Spleen (tissue), 11 donors: ENCODE measurements around the gene ELL3. TPM values are rescaled to one million over a fixed set of nuclear protein-coding genes. Genes with fewer than 3 reads are reported as not detected.
A peak's percentile ranks its signal among the peaks of the same experiment; 100 is the strongest.

Source experiments
- DNase-seq: peaks from one replicate; pipeline ENCODE4 v3.0.0-alpha.2; 2020
- H3K27ac ChIP-seq, 8 donors: fragments of 200-600 bp; sonication (generic) in 7 of 8; 1 replicate in 4 of 8; 2 replicates in 4 of 8; pipeline versions ENCODE4 v1.5.0 to v1.8.0; 2016 to 2021; ENCODE audit warnings: inconsistent platforms in 4 of 8, mild to moderate bottlenecking in 4 of 8, moderate library complexity in 1 of 8
- H3K27me3 ChIP-seq, 7 donors: fragments of 200-600 bp; sonication (generic) in 6 of 7; replicated peaks in 1 of 7; 1 replicate in 4 of 7; 2 replicates in 3 of 7; pipeline versions ENCODE4 v1.5.0 to v1.8.0; 2016 to 2021; ENCODE audit warnings: inconsistent platforms in 3 of 7, mild to moderate bottlenecking in 1 of 7
- H3K36me3 ChIP-seq, 6 donors: fragments of 200-600 bp; sonication (generic) in 5 of 6; 1 replicate in 4 of 6; 2 replicates in 2 of 6; pipeline versions ENCODE4 v1.5.0 to v1.8.0; 2016 to 2021; ENCODE audit warnings: inconsistent platforms in 2 of 6
- H3K4me1 ChIP-seq, 6 donors: fragments of 200-600 bp; sonication (generic) in 5 of 6; 1 replicate in 3 of 6; 2 replicates in 3 of 6; pipeline versions ENCODE4 v1.5.0 to v1.8.0; 2016 to 2021; ENCODE audit warnings: inconsistent platforms in 3 of 6
- H3K4me3 ChIP-seq, 8 donors: fragments of 200-600 bp; sonication (generic) in 7 of 8; 1 replicate in 4 of 8; 2 replicates in 4 of 8; pipeline versions ENCODE4 v1.5.0 to v1.8.0; 2016 to 2021; ENCODE audit warnings: inconsistent platforms in 4 of 8, mild to moderate bottlenecking in 4 of 8, moderate library complexity in 2 of 8
- H3K9me3 ChIP-seq, 8 donors: fragments of 200-600 bp; sonication (generic) in 7 of 8; 1 replicate in 4 of 8; 2 replicates in 4 of 8; pipeline versions ENCODE4 v1.5.0 to v1.8.0; 2016 to 2021; ENCODE audit warnings: inconsistent platforms in 4 of 8
- POLR2A ChIP-seq, 3 donors: fragments of 450-650 bp; IDR thresholded peaks; one replicate each; pipeline ENCODE4 v1.5.1; 2017; ENCODE audit warnings: antibody characterized with exemption in 3 of 3, mild to moderate bottlenecking in 1 of 3
- POLR2AphosphoS5 ChIP-seq, 3 donors: sonication (generic); formaldehyde crosslinking; IDR thresholded peaks; one replicate each; pipeline ENCODE4 v1.5.1; 2017; ENCODE audit warnings: antibody characterized with exemption in 3 of 3
- WGBS, 5 donors: extraction: QIAGEN DNeasy Blood & Tissue Kit in 3 of 5; methylation state at CpG; one replicate each; pipeline versions ENCODE4 v1.1.5 to v1.1.7; 2013 to 2018; 5-methylcytosine and 5-hydroxymethylcytosine counted together
- intact Hi-C: fragments of 100-400 bp; cut with DNase I; formaldehyde crosslinking; loops from one replicate; pipeline ENCODE4 v1.15.0; 2023; ENCODE audit warnings: low total_unique reads
- polyA plus RNA-seq, 3 donors: library from polyadenylated mRNA; stranded (reverse); fragments of 200-250 nt; gene quantifications; one replicate each; pipeline ENCODE4 v1.2.1, GENCODE V29; 2013
- total RNA-seq, 7 donors: library from RNA; depleted of rRNA in 3 of 7; stranded (reverse); fragments of >200 nt in 3 of 7; fragmentation: NEBNext Ultra II Directional in 4 of 7; extraction: Animal tissue kit (Norgen Biotek cat#: 25700) in 4 of 7; gene quantifications; one replicate each; pipeline versions ENCODE4 v1.1.0 to v1.2.1, GENCODE V29; 2016 to 2021
- TF ChIP-seq, protein P1 (sequence below), 11 experiments: fragments of 200-600 bp in 7 of 11; fragments of 450-650 bp in 4 of 11; sonication (generic) in 4 of 11; IDR thresholded peaks in 8 of 11; conservative IDR thresholded peaks in 3 of 11; 1 replicate in 7 of 11; 2 replicates in 4 of 11; pipeline versions ENCODE4 v1.4.0 to v1.8.0; 2016 to 2021; ENCODE audit warnings: antibody characterized with exemption in 11 of 11, inconsistent platforms in 4 of 11, mild to moderate bottlenecking in 1 of 11
- donor health status: healthy with polysubstance abuse.
- donor health status: DM: no; HTN: no; CAD: no; lungs with moderate emphysema.
- donor health status: DM: no; HTN: no; CAD: no.
- donor health status: Bipolar disorder and iron deficiency.
- donor health status: healthy.
- donor health status: DM: no; HTN: no; CAD: no.
- donor health status: DM: yes; HTN: yes; CAD: no.

The ELL3 gene
- total and polyA plus RNA-seq, 10 donors: 1.7 to 44.4 (median 4.1) TPM

DNA sequence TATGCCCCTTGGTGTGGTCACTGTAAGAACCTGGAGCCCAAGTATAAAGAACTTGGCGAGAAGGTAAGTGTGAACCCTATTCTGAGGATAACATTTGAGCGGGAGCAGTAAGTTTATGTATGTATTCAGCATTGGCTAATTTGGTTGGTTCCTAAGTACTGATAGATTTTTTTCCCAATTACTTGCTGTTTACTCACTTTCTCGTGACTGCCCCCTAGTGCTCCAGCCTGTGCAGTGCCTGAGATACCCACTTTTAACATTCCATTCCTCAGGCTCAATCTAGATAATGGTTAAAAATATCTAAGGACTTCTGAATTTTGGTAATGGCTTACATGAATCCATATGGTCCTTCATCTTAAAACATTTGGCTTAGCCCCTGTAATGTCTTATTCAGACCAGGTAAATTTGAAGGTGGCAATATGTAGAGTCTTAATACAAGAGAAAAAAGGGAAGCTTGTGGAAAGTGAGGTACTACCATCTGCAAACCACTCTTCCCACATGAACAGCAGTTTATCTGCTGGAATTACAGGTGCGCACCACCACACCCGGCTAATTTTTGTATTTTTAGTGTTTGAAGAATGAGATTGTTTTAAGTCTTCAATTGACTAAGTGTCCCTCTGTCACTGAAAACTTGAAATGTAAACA lies 7.1 kb downstream of the ELL3 start:
- peaks cover 0 to 18% (median 10%) of the 10 kb centered on the region in 6 donors for H3K4me1 ChIP-seq
- no peak for DNase-seq
- H3K9me3 ChIP-seq: no peaks in the 10 kb centered on the region
- H3K27ac ChIP-seq: peak overlapping the region in 1 of 8 donors; percentile 56
- peaks cover 4 to 97% (median 89%) of the 10 kb centered on the region in 6 donors for H3K36me3 ChIP-seq
- intact Hi-C loops: no loop called here
- TF ChIP-seq POLR2A (IDR thresholded peaks at IDR 0.05): no peak
- TF ChIP-seq POLR2AphosphoS5 (IDR thresholded peaks at IDR 0.05): no peak
- TF ChIP-seq, protein P1, sequence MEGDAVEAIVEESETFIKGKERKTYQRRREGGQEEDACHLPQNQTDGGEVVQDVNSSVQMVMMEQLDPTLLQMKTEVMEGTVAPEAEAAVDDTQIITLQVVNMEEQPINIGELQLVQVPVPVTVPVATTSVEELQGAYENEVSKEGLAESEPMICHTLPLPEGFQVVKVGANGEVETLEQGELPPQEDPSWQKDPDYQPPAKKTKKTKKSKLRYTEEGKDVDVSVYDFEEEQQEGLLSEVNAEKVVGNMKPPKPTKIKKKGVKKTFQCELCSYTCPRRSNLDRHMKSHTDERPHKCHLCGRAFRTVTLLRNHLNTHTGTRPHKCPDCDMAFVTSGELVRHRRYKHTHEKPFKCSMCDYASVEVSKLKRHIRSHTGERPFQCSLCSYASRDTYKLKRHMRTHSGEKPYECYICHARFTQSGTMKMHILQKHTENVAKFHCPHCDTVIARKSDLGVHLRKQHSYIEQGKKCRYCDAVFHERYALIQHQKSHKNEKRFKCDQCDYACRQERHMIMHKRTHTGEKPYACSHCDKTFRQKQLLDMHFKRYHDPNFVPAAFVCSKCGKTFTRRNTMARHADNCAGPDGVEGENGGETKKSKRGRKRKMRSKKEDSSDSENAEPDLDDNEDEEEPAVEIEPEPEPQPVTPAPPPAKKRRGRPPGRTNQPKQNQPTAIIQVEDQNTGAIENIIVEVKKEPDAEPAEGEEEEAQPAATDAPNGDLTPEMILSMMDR (IDR thresholded peaks at IDR 0.05 in 8 of 11, conservative IDR thresholded peaks at IDR 0.05 in 3 of 11): peak; percentile 51 to 88 (median 77)
- 59 to 65% (median 62%) methylated on average over 5 of the region's 5 CpGs for WGBS, 5 donors
- H3K27me3 ChIP-seq: no peaks in the 10 kb centered on the region
- no peak overlapping the region for H3K4me3 ChIP-seq

DNA sequence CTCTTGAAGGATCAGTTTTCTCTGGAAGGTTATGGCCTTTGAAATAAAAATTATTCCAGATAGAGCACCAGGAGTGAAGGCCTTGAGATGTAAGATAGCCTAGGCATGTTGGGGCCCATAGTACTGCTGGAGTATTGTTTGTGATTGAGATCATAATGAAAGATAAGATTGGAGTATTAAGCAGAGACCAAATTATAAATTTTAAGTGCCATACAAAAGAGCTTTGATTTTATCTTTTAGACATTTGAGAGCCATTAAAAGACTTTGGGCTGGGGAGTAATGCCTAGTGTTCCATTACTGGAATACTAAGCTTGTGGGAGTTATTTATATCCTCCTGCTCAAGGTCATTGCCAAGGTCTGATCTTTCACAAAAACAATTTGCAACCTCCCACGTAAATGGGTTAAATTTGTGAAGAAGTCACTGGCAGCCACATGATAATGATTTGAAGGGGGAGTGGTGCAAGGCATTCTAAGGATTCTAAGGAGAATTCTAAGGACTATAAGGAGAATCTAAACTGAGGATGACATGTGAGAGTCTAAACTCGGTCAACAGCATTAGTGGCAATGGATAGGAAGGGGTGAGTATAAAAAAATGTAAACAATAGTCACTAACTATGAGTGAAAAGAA lies 12.8 kb downstream of the ELL3 start:
- TF ChIP-seq POLR2A (IDR thresholded peaks at IDR 0.05) (no peak), POLR2AphosphoS5 (IDR thresholded peaks at IDR 0.05) (no peak)
- TF ChIP-seq, protein P1 (IDR thresholded peaks at IDR 0.05 in 8 of 11, conservative IDR thresholded peaks at IDR 0.05 in 3 of 11): no peak
- H3K27ac ChIP-seq: peak overlapping the region in 5 of 8 donors; percentile 19 to 47 (median 43)
- no peaks in the 10 kb centered on the region for H3K27me3 ChIP-seq
- 53 to 73% (median 65%) methylated on average over 2 of the region's 2 CpGs for WGBS, 5 donors
- no peaks in the 10 kb centered on the region for H3K9me3 ChIP-seq
- H3K4me1 ChIP-seq: peaks cover 0 to 15% (median 1%) of the 10 kb centered on the region in 6 donors
- intact Hi-C loops: no loop called here
- H3K4me3 ChIP-seq: no peak overlapping the region
- no peak for DNase-seq
- peaks cover 4 to 100% (median 96%) of the 10 kb centered on the region in 6 donors for H3K36me3 ChIP-seq

DNA sequence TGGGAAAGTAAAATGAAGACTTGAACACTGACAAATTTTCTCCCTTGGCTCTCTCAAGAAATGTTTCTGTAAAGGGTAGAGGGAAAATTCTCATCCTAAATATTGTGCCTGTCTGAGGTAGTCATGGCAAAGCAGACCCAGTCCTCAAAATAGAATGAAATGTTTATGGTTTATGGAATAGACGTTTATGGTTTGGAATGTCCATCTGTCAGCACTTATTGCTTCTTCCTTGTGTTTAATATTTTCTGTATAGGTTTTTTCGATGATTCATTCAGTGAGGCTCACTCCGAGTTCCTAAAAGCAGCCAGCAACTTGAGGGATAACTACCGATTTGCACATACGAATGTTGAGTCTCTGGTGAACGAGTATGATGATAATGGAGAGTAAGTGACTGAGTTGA lies 13.9 kb downstream of the ELL3 start:
- intact Hi-C loops: no loop called here
- Histone ChIP-seq H3K4me1 (peaks cover 0 to 15% (median 1%) of the 10 kb centered on the region in 6 donors), H3K27me3 (no peaks in the 10 kb centered on the region), H3K36me3 (peaks cover 7 to 100% (median 96%) of the 10 kb centered on the region in 6 donors), H3K9me3 (no peaks in the 10 kb centered on the region), H3K4me3 (no peak overlapping the region), H3K27ac (peak overlapping the region in 1 of 8 donors; percentile 47)
- 85 to 93% (median 90%) methylated on average over 6 of the region's 6 CpGs for WGBS, 5 donors
- TF ChIP-seq, protein P1 (IDR thresholded peaks at IDR 0.05 in 8 of 11, conservative IDR thresholded peaks at IDR 0.05 in 3 of 11): no peak
- no peak for TF ChIP-seq POLR2AphosphoS5 (IDR thresholded peaks at IDR 0.05)
- no peak for TF ChIP-seq POLR2A (IDR thresholded peaks at IDR 0.05)
- no peak for DNase-seq

DNA sequence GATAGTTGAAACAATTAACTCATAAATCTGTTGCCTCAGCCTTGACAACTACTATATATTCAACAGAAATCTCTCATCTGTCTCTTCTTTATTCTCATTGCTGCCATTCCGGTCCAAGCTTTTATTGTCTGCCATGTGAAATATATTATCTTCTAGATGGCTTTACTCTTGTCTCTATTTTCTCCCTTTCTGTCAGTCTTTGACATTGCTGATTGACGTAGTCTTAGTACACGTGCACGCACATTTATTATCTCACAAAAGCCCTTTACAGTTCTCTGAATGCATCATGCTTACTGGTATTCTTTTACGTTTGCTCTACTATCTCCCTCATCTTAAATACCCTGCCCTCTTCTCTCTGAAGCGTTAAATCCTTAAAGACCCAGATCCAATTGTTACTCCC lies 24.9 kb downstream of the ELL3 start:
- peaks cover 0 to 66% (median 31%) of the 10 kb centered on the region in 6 donors for H3K36me3 ChIP-seq
- TF ChIP-seq, protein P1 (IDR thresholded peaks at IDR 0.05 in 8 of 11, conservative IDR thresholded peaks at IDR 0.05 in 3 of 11): no peak
- no peak for TF ChIP-seq POLR2A (IDR thresholded peaks at IDR 0.05)
- TF ChIP-seq POLR2AphosphoS5 (IDR thresholded peaks at IDR 0.05): no peak
- 77 to 87% (median 85%) methylated on average over 6 of the region's 6 CpGs for WGBS, 5 donors
- H3K4me3 ChIP-seq: no peak overlapping the region
- no peak overlapping the region for H3K27ac ChIP-seq
- peaks cover 47 to 86% (median 71%) of the 10 kb centered on the region in 6 donors for H3K4me1 ChIP-seq
- no peaks in the 10 kb centered on the region for H3K9me3 ChIP-seq
- no peaks in the 10 kb centered on the region for H3K27me3 ChIP-seq
- DNase-seq: no peak
- intact Hi-C loops: no loop called here
